Mesothelial cell of epicardium (in vitro differentiated cells): ENCODE measurements around the gene SERTAD3. TPM values are rescaled to one million over a fixed set of nuclear protein-coding genes. Genes with fewer than 3 reads are reported as not detected.

Experiments
- DNase-seq, 2 experiments: peaks; one replicate each; pipeline ENCODE4 v3.0.0; 2021; ENCODE audit warnings: low spot score in 2 of 2; ENCODE audit not compliant: unreplicated experiment in 2 of 2
- H3K27ac Mint-ChIP-seq: 2 replicates; pipeline ENCODE4 v1.8.0; 2021; ENCODE audit warnings: mixed read lengths
- H3K27me3 Mint-ChIP-seq: 2 replicates; pipeline ENCODE4 v1.8.0; 2021; ENCODE audit warnings: low read depth, mixed read lengths
- H3K36me3 Mint-ChIP-seq: 2 replicates; pipeline ENCODE4 v1.8.0; 2021; ENCODE audit warnings: mixed read lengths
- H3K4me1 Mint-ChIP-seq: 2 replicates; pipeline ENCODE4 v1.8.0; 2021; ENCODE audit warnings: mixed read lengths
- H3K4me3 Mint-ChIP-seq: 2 replicates; pipeline ENCODE4 v1.8.0; 2021; ENCODE audit warnings: mild to moderate bottlenecking, moderate library complexity, mixed read lengths
- H3K9me3 Mint-ChIP-seq: 2 replicates; pipeline ENCODE4 v1.8.0; 2021; ENCODE audit warnings: mixed read lengths
- CTCF ChIP-seq: fragments of 200-600 bp; sonication (generic); IDR thresholded peaks from one replicate; pipeline ENCODE4 v1.5.0; 2021; ENCODE audit warnings: antibody characterized with exemption; ENCODE audit not compliant: unreplicated experiment
- total RNA-seq: library from RNA; stranded (reverse); gene quantifications from 3 replicates; pipeline ENCODE4 v1.2.1, GENCODE V29; 2021

The SERTAD3 gene
- total RNA-seq, 1 donor from 2014 or later: 70.0 TPM

- Mint-ChIP-seq H3K9me3 (no peaks in the 10 kb centered on the region), H3K36me3 (no peaks in the 10 kb centered on the region), H3K27me3 (peaks cover 12% of the 10 kb centered on the region), H3K4me3 (no peak overlapping the region), H3K27ac (no peak overlapping the region), H3K4me1 (no peaks in the 10 kb centered on the region)
- no peak for TF ChIP-seq CTCF
- no peak for DNase-seq
Measured at GRCh38 chr19:40474737-40475136, 30.6 kb upstream of the SERTAD3 start.

- Mint-ChIP-seq H3K27me3 (peaks cover 20% of the 10 kb centered on the region), H3K36me3 (no peaks in the 10 kb centered on the region), H3K4me3 (no peak overlapping the region), H3K9me3 (no peaks in the 10 kb centered on the region), H3K27ac (no peak overlapping the region), H3K4me1 (no peaks in the 10 kb centered on the region)
- no peak for DNase-seq
- TF ChIP-seq CTCF: no peak
Measured at GRCh38 chr19:40472516-40472915, 28.4 kb upstream of the SERTAD3 start.

GRCh38 chr19:40471111-40471510 is 27.0 kb upstream of the SERTAD3 start:
- H3K36me3 Mint-ChIP-seq: no peaks in the 10 kb centered on the region
- no peak overlapping the region for H3K27ac Mint-ChIP-seq
- TF ChIP-seq CTCF: no peak
- DNase-seq: no peak
- no peak overlapping the region for H3K4me3 Mint-ChIP-seq
- peaks cover 6% of the 10 kb centered on the region for H3K4me1 Mint-ChIP-seq
- H3K27me3 Mint-ChIP-seq: peaks cover 24% of the 10 kb centered on the region
- no peaks in the 10 kb centered on the region for H3K9me3 Mint-ChIP-seq

GRCh38 chr19:40469011-40469410 is 24.9 kb upstream of the SERTAD3 start:
- Mint-ChIP-seq H3K4me3 (peak overlapping the region; percentile 22), H3K36me3 (no peaks in the 10 kb centered on the region), H3K27me3 (peaks cover 27% of the 10 kb centered on the region), H3K9me3 (no peaks in the 10 kb centered on the region), H3K4me1 (peaks cover 23% of the 10 kb centered on the region), H3K27ac (no peak overlapping the region)
- no peak for TF ChIP-seq CTCF
- DNase-seq: no peak

- peak within 1 kb of the TSS; percentile 11 for H3K27ac Mint-ChIP-seq
- H3K36me3 Mint-ChIP-seq: no peaks in the 10 kb centered on the region
- H3K27me3 Mint-ChIP-seq: peaks cover 27% of the 10 kb centered on the region
Measured at GRCh38 chr19:40466985-40467734, 23.0 kb upstream of the SERTAD3 start, which contains the start of gene SPTBN4. Gene SPTBN4, plus strand, starts transcription at chr19:40467001. Its CDS starts 5,621 bp downstream, at chr19:40472622.

More at GRCh38 chr19:40466985-40467734, 23.0 kb upstream of the SERTAD3 start, which contains the start of gene SPTBN4:
- TF ChIP-seq CTCF: no peak
- Mint-ChIP-seq H3K9me3 (no peaks in the 10 kb centered on the region), H3K4me1 (peaks cover 23% of the 10 kb centered on the region), H3K4me3 (peak within 1 kb of the TSS; percentile 72)
- DNase-seq: peak in 1 of 2 experiments; percentile 44
